PC-9 (cell line): Measurements from ENCODE around the gene TNP2. TPM values are rescaled to one million over a fixed set of nuclear protein-coding genes. Genes with fewer than 3 reads are reported as not detected.

Experiments
- BruUV-seq: library from RNA; stranded (reverse); fragments of 400-500 nt; replicated peaks from 2 replicates; lab custom pipeline; 2021; lab: Mats Ljungman, UMichigan
- CTCF ChIA-PET: fragments of 300-600 bp; sonication (Branson Sonifier 250); formaldehyde crosslinking; loops from one replicate; lab custom pipeline; 2022; ENCODE audit warnings: antibody characterized with exemption; lab: Charles Lee
- POLR2A ChIA-PET: fragments of 300-600 bp; sonication (Branson Sonifier 250); formaldehyde crosslinking; loops from one replicate; lab custom pipeline; 2022; ENCODE audit warnings: antibody characterized with exemption; ENCODE audit not compliant: unreplicated experiment; lab: Charles Lee
- DNase-seq, 2 experiments: peaks; one replicate each; pipeline versions ENCODE4 v3.0.0 to v3.0.0-alpha.2; 2015 to 2022; ENCODE audit warnings: mixed read lengths in 1 of 2
- H2AFZ ChIP-seq: fragments of 200-600 bp; sonication (generic); 2 replicates; pipeline ENCODE4 v1.8.1; 2017; ENCODE audit warnings: antibody characterized with exemption
- H3F3A ChIP-seq: fragments of 200-600 bp; sonication (generic); 2 replicates; pipeline ENCODE4 v1.8.1; 2017; ENCODE audit warnings: antibody characterized with exemption, mild to moderate bottlenecking, low read depth; ENCODE audit not compliant: insufficient read depth
- H3K27ac ChIP-seq: fragments of 200-600 bp; sonication (generic); 2 replicates; pipeline ENCODE4 v1.6.1; 2016; ENCODE audit warnings: mixed run types
- H3K27me3 ChIP-seq: fragments of 200-600 bp; sonication (generic); 2 replicates; pipeline ENCODE4 v1.6.1; 2016; ENCODE audit warnings: low read depth, mixed run types; ENCODE audit not compliant: insufficient read depth
- H3K36me3 ChIP-seq: fragments of 200-600 bp; sonication (generic); 2 replicates; pipeline ENCODE4 v1.6.1; 2016; ENCODE audit warnings: low read depth, mixed run types
- H3K4me1 ChIP-seq: fragments of 200-600 bp; sonication (generic); replicated peaks from 2 replicates; pipeline ENCODE4 v1.6.1; 2016; ENCODE audit warnings: mixed run types; ENCODE audit not compliant: insufficient read depth
- H3K4me2 ChIP-seq: fragments of 200-600 bp; sonication (generic); 2 replicates; pipeline ENCODE4 v1.6.1; 2017; ENCODE audit warnings: mixed run types
- H3K4me3 ChIP-seq: fragments of 200-600 bp; sonication (generic); 2 replicates; pipeline ENCODE4 v1.6.1; 2016; ENCODE audit warnings: mixed run types
- H3K79me2 ChIP-seq: fragments of 200-600 bp; sonication (generic); 2 replicates; pipeline ENCODE4 v1.6.1; 2017; ENCODE audit warnings: low read depth, mixed run types
- H3K9me2 ChIP-seq: fragments of 200-600 bp; sonication (generic); 2 replicates; pipeline ENCODE4 v1.8.1; 2017; ENCODE audit warnings: mild to moderate bottlenecking; ENCODE audit not compliant: insufficient read depth
- H3K9me3 ChIP-seq: fragments of 200-600 bp; sonication (generic); 2 replicates; pipeline ENCODE4 v1.8.1; 2016; ENCODE audit warnings: low read depth; ENCODE audit not compliant: insufficient read depth
- H4K20me1 ChIP-seq: fragments of 200-600 bp; sonication (generic); 2 replicates; pipeline ENCODE4 v1.8.1; 2017; ENCODE audit not compliant: insufficient read depth
- CTCF ChIP-seq: fragments of 200-600 bp; sonication (generic); conservative IDR thresholded peaks from 2 replicates; pipeline ENCODE4 v1.6.1; 2017; ENCODE audit warnings: mixed run types, antibody characterized with exemption, mild to moderate bottlenecking, moderate library complexity
- EZH2 ChIP-seq: fragments of 200-600 bp; sonication (generic); IDR thresholded peaks from 2 replicates; pipeline ENCODE4 v1.8.0; 2017; ENCODE audit warnings: antibody characterized with exemption, low read depth
- intact Hi-C: fragments of 100-400 bp; cut with micrococcal nuclease; formaldehyde crosslinking; loops from one replicate; pipeline ENCODE4 v1.10.0; 2022; ENCODE audit not compliant: unreplicated experiment
- total RNA-seq: library from RNA; stranded (reverse); gene quantifications from 2 replicates; pipeline ENCODE4 v1.2.3, GENCODE V29; 2021

The TNP2 gene
- total RNA-seq, 1 experiment from 2014 or later: not detected

GRCh38 chr16:11255737-11256660, 13.1 kb downstream of the TNP2 start, which contains the start of gene SOCS1:
Gene SOCS1 (minus strand): TSS chr16:11256204. CDS start chr16:11255478, 726 bp downstream.
- Histone ChIP-seq H3K9me2 (no peaks in the 10 kb centered on the region), H3K4me1 (peaks cover 23% of the 10 kb centered on the region), H3K36me3 (no peaks in the 10 kb centered on the region), H4K20me1 (no peaks in the 10 kb centered on the region), H3K27ac (peak within 1 kb of the TSS; percentile 69), H3K9me3 (no peaks in the 10 kb centered on the region), H3K4me2 (peak within 1 kb of the TSS; percentile 99), H2AFZ (peak within 1 kb of the TSS; percentile 95), H3K27me3 (no peaks in the 10 kb centered on the region), H3K4me3 (peak within 1 kb of the TSS; percentile 96), H3F3A (peaks cover 7% of the 10 kb centered on the region; the same call in 1 of the 2 replicates), H3K79me2 (no peaks in the 10 kb centered on the region)
- intact Hi-C loops: loop anchor here (1.0 to 10.0 kb wide), 10 partner anchors 41 to 285 kb away; no protein-coding TSS in a partner anchor
- TF ChIP-seq EZH2 (no peak), CTCF (peak; percentile 81)
- POLR2A ChIA-PET: interaction anchor here (0.5 to 1.7 kb wide), 27 partner anchors 10 to 1854 kb away, joined by 3 to 13 read pairs (median 5); partner anchors contain the start of gene LITAF
- no TSS peak for BruUV-seq
- CTCF ChIA-PET: interaction anchor here (0.6 to 3.7 kb wide), 22 partner anchors 31 to 1066 kb away, joined by 3 to 25 read pairs (median 4); no protein-coding TSS in a partner anchor
- DNase-seq: peak; percentile 63 to 93

- Histone ChIP-seq H2AFZ (peak overlapping the region; percentile 95), H3K36me3 (no peaks in the 10 kb centered on the region), H3K9me3 (no peaks in the 10 kb centered on the region), H3F3A (peaks cover 7% of the 10 kb centered on the region; the same call in 1 of the 2 replicates), H3K4me2 (peak overlapping the region; percentile 96), H4K20me1 (no peaks in the 10 kb centered on the region), H3K27ac (no peak overlapping the region), H3K79me2 (no peaks in the 10 kb centered on the region), H3K4me3 (peak overlapping the region; percentile 96), H3K27me3 (no peaks in the 10 kb centered on the region), H3K4me1 (peaks cover 23% of the 10 kb centered on the region), H3K9me2 (no peaks in the 10 kb centered on the region)
- ChIA-PET CTCF (interaction anchor here (0.5 to 3.7 kb wide), 18 partner anchors 57 to 1067 kb away, joined by 3 to 25 read pairs (median 4); no protein-coding TSS in a partner anchor), POLR2A (interaction anchor here (0.6 to 1.2 kb wide), 13 partner anchors 42 to 543 kb away, joined by 3 to 13 read pairs (median 4); no protein-coding TSS in a partner anchor)
- no peak for TF ChIP-seq EZH2
- TF ChIP-seq CTCF: no peak
- no TSS peak for BruUV-seq
- peak in 1 of 2 experiments; percentile 51 for DNase-seq
- intact Hi-C loops: loop anchor here (1.0 to 10.0 kb wide), 5 partner anchors 42 to 284 kb away; no protein-coding TSS in a partner anchor
These were observed 14.0 kb downstream of the TNP2 start for GRCh38 chr16:11254913-11255736.
